Bronchial epithelial cell (primary cell): Measurements from ENCODE around the gene CDH13. TPM values are rescaled to one million over a fixed set of nuclear protein-coding genes. Genes with fewer than 3 reads are reported as not detected.

ENCODE experiments used
- DNase-seq: peaks from one replicate; pipeline ENCODE4 v3.0.0-alpha.2; 2010; ENCODE audit warnings: low read depth
- FAIRE-seq: peaks from 2 replicates; lab custom pipeline; 2011; peaks lifted over from hg19 to GRCh38; lab: Jason Lieb, UNC
- H3K27me3 ChIP-seq: 2 replicates; pipeline ENCODE4 v1.5.1; 2011; ENCODE audit warnings: low read length; ENCODE audit not compliant: control insufficient read depth, insufficient read depth
- H3K36me3 ChIP-seq: 2 replicates; pipeline ENCODE4 v1.5.1; 2011; ENCODE audit warnings: low read length; ENCODE audit not compliant: control insufficient read depth, insufficient read depth
- H3K4me3 ChIP-seq: 2 replicates; pipeline ENCODE4 v1.5.1; 2011; ENCODE audit warnings: mild to moderate bottlenecking, low read depth, low read length, control low read depth
- total RNA-seq: library from RNA; depleted of rRNA; stranded (reverse); fragments of >200 nt; gene quantifications from 2 replicates; pipeline ENCODE4 v1.2.1, GENCODE V29; 2014
- TF ChIP-seq, protein P1 (sequence below): IDR thresholded peaks from 2 replicates; pipeline ENCODE4 v1.5.1; 2011; ENCODE audit warnings: mild to moderate bottlenecking, moderate library complexity, low read length, control low read depth, inconsistent platforms; ENCODE audit not compliant: insufficient read depth, severe bottlenecking

The CDH13 gene
- total RNA-seq, 1 donor from 2014 or later, result 31.3 TPM

GRCh38 chr16:83743720-83744119, 1117.0 kb downstream of the CDH13 start:
- DNase-seq (no peak), FAIRE-seq (no peak)
- H3K36me3 ChIP-seq, result no peaks in the 10 kb centered on the region
- no peak overlapping the region for H3K4me3 ChIP-seq
- no peaks in the 10 kb centered on the region for H3K27me3 ChIP-seq
- TF ChIP-seq, protein P1, sequence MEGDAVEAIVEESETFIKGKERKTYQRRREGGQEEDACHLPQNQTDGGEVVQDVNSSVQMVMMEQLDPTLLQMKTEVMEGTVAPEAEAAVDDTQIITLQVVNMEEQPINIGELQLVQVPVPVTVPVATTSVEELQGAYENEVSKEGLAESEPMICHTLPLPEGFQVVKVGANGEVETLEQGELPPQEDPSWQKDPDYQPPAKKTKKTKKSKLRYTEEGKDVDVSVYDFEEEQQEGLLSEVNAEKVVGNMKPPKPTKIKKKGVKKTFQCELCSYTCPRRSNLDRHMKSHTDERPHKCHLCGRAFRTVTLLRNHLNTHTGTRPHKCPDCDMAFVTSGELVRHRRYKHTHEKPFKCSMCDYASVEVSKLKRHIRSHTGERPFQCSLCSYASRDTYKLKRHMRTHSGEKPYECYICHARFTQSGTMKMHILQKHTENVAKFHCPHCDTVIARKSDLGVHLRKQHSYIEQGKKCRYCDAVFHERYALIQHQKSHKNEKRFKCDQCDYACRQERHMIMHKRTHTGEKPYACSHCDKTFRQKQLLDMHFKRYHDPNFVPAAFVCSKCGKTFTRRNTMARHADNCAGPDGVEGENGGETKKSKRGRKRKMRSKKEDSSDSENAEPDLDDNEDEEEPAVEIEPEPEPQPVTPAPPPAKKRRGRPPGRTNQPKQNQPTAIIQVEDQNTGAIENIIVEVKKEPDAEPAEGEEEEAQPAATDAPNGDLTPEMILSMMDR, result no peak

DNA sequence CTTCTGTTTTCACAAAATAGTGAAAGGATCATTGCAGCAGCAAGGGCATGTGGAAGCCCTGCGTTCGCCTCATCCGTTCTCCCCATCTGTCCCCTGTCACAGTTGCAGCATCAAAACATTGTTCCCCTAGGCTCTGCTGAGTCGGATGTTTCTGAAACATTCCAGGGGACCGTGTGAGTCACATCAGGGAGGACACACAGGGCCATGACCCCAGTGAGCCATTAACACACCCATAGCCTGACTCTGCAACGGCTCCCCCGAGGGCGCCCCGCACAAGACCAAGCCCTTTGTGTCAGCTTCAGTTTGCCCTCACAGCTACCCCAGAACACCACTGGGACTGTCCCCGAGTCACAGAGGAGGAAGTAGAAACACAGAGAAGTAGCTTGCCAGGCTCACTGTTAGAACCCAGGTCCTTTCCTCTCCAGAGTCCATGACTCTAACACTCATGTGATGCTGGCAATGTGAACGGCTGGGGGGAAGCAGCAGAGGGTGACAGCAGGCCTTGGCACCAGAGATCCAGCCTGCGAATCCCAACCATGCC, 1117.7 kb downstream of the CDH13 start:
- no peaks in the 10 kb centered on the region for H3K27me3 ChIP-seq
- FAIRE-seq, result no peak
- H3K36me3 ChIP-seq, result no peaks in the 10 kb centered on the region
- TF ChIP-seq, protein P1, result no peak
- H3K4me3 ChIP-seq, result no peak overlapping the region
- DNase-seq, result peak; percentile 7

DNA sequence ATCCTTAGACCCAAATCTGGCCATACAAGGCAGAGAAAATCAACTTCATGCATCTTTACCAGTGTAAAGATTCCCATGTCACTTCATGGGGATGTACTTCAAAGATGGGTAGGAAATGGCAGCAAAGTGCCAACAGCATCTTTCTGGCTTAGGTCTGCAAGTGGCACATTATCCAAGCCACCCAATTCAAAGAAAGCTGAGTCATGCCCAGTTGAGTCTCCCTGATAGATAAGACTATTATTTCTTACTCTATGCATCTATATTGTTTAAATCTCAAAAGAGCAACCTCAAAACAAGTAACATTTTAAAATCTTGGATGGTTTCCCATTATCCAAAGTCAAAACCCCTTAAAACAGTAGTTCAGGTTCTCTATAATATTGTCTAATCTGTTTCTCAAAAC, 1119.8 kb downstream of the CDH13 start:
- no peaks in the 10 kb centered on the region for H3K27me3 ChIP-seq
- no peak for FAIRE-seq
- TF ChIP-seq, protein P1, result no peak

GRCh38 chr16:83747936-83748335, 1121.2 kb downstream of the CDH13 start:
- H3K27me3 ChIP-seq, result no peaks in the 10 kb centered on the region
- DNase-seq, result no peak
- FAIRE-seq, result no peak
- H3K36me3 ChIP-seq, result no peaks in the 10 kb centered on the region
- TF ChIP-seq, protein P1, result no peak
- no peak overlapping the region for H3K4me3 ChIP-seq

More for the DNA sequence above, 1119.8 kb downstream of the CDH13 start:
- no peak for DNase-seq
- H3K36me3 ChIP-seq, result no peaks in the 10 kb centered on the region
- no peak overlapping the region for H3K4me3 ChIP-seq

- H3K36me3 ChIP-seq, result no peaks in the 10 kb centered on the region
- no peak for DNase-seq
- H3K27me3 ChIP-seq, result no peaks in the 10 kb centered on the region
- FAIRE-seq, result no peak
- TF ChIP-seq, protein P1, result no peak
- no peak overlapping the region for H3K4me3 ChIP-seq
These were observed 1128.6 kb downstream of the CDH13 start for GRCh38 chr16:83755391-83755790.
